Left lung (tissue), 10 donors: Measurements from ENCODE around the gene RNF113B. TPM values are rescaled to one million over a fixed set of nuclear protein-coding genes. Genes with fewer than 3 reads are reported as not detected.

ENCODE experiments used
- ATAC-seq: fragments of 200-7000 bp; cut with Tn5 transposase; one replicate; pipeline ENCODE4 v1.9.1; 2020; ENCODE audit warnings: moderate library complexity
- DNase-seq, 4 donors: peaks; one replicate each; pipeline ENCODE4 v3.0.0-alpha.2; 2013 to 2020
- H3K27ac ChIP-seq, 2 donors: fragments of 200-600 bp; sonication (generic) in 1 of 2; one replicate each; pipeline versions ENCODE4 v1.5.0 to v1.8.0; 2020 to 2021
- H3K27me3 ChIP-seq, 2 donors: fragments of 200-600 bp; sonication (generic) in 1 of 2; one replicate each; pipeline versions ENCODE4 v1.5.0 to v1.8.0; 2020 to 2021
- H3K36me3 ChIP-seq, 2 donors: fragments of 200-600 bp; sonication (generic) in 1 of 2; one replicate each; pipeline versions ENCODE4 v1.5.0 to v1.8.0; 2020 to 2021
- H3K4me1 ChIP-seq, 2 donors: fragments of 200-600 bp; one replicate each; pipeline ENCODE4 v1.8.0; 2021
- H3K4me3 ChIP-seq, 2 donors: fragments of 200-600 bp; sonication (generic) in 1 of 2; one replicate each; pipeline versions ENCODE4 v1.5.0 to v1.8.0; 2020 to 2021; ENCODE audit warnings: mild to moderate bottlenecking in 1 of 2
- H3K9me3 ChIP-seq, 2 donors: fragments of 200-600 bp; sonication (generic) in 1 of 2; one replicate each; pipeline versions ENCODE4 v1.5.0 to v1.8.0; 2020 to 2021
- intact Hi-C, 2 donors: fragments of 100-400 bp; cut with DNase I; formaldehyde crosslinking; loops; one replicate each; pipeline versions ENCODE4 v1.11.2 to v1.14.2; 2022
- polyA plus RNA-seq, 6 donors: library from polyadenylated mRNA; unstranded; fragments of 120-200 nt; gene quantifications; one replicate each; pipeline ENCODE4 v1.2.1, GENCODE V29; 2013; ENCODE audit not compliant: insufficient read length in 6 of 6
- total RNA-seq, 2 donors: library from RNA; stranded (reverse); fragmentation: NEBNext Ultra II Directional; extraction: Animal tissue kit (Norgen Biotek cat#: 25700); gene quantifications; one replicate each; pipeline ENCODE4 v1.2.1, GENCODE V29; 2021
- TF ChIP-seq, protein P1 (sequence below), 2 donors: fragments of 200-600 bp; sonication (generic) in 1 of 2; IDR thresholded peaks; one replicate each; pipeline versions ENCODE4 v1.5.0 to v1.8.0; 2021; ENCODE audit warnings: antibody characterized with exemption in 2 of 2
- donor health status: DM: no; HTN: yes; CAD: no.
- donor health status: DM: no; HTN: no; CAD: no.

RNF113B gene
- total and polyA plus RNA-seq, 8 donors = 0.18 TPM; not detected in 7

DNA sequence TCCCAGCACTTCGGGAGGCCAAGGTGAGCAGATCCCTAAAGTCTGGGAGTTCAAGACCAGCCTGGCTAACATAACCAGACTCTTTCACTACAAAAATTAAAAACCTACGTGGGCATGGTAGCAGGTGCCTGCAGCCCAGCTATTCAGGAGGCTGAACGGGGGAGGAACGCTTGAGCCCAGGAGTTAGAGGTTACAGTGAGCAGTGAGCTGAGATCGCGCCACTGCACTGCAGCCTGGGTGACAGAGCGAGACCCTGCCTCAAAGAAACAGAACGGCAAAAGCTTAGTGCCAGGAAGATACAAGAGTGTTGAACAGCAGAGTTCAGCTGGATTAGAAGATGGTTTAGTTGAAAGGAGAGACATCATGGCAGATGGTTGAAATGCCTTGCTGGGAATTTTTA is 24.1 kb upstream of the RNF113B start:
- Histone ChIP-seq H3K4me1 (peaks cover 0 to 7% of the 10 kb centered on the region in 2 donors), H3K27ac (no peak overlapping the region), H3K9me3 (peaks cover 0 to 14% of the 10 kb centered on the region in 2 donors), H3K4me3 (no peak overlapping the region), H3K36me3 (no peaks in the 10 kb centered on the region), H3K27me3 (no peaks in the 10 kb centered on the region)
- ATAC-seq (no peak), DNase-seq (no peak)
- TF ChIP-seq, protein P1, sequence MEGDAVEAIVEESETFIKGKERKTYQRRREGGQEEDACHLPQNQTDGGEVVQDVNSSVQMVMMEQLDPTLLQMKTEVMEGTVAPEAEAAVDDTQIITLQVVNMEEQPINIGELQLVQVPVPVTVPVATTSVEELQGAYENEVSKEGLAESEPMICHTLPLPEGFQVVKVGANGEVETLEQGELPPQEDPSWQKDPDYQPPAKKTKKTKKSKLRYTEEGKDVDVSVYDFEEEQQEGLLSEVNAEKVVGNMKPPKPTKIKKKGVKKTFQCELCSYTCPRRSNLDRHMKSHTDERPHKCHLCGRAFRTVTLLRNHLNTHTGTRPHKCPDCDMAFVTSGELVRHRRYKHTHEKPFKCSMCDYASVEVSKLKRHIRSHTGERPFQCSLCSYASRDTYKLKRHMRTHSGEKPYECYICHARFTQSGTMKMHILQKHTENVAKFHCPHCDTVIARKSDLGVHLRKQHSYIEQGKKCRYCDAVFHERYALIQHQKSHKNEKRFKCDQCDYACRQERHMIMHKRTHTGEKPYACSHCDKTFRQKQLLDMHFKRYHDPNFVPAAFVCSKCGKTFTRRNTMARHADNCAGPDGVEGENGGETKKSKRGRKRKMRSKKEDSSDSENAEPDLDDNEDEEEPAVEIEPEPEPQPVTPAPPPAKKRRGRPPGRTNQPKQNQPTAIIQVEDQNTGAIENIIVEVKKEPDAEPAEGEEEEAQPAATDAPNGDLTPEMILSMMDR (IDR thresholded peaks at IDR 0.05) = no peak
- intact Hi-C loops = no loop called here

GRCh38 chr13:98200211-98200878 is 23.3 kb upstream of the RNF113B start:
- no peak overlapping the region for H3K27ac ChIP-seq
- intact Hi-C loops = no loop called here
- no peak for ATAC-seq

GRCh38 chr13:98199480-98199879 is 22.4 kb upstream of the RNF113B start:
- peaks cover 0 to under 1% of the 10 kb centered on the region in 2 donors for H3K9me3 ChIP-seq
- H3K27me3 ChIP-seq = no peaks in the 10 kb centered on the region
- H3K27ac ChIP-seq = no peak overlapping the region
- H3K4me1 ChIP-seq = peaks cover 0 to 7% of the 10 kb centered on the region in 2 donors
- H3K4me3 ChIP-seq = no peak overlapping the region
- DNase-seq (no peak), ATAC-seq (peak; percentile 42)
- intact Hi-C loops = no loop called here
- TF ChIP-seq, protein P1 (IDR thresholded peaks at IDR 0.05) = no peak
- H3K36me3 ChIP-seq = no peaks in the 10 kb centered on the region

More at GRCh38 chr13:98200211-98200878, 23.3 kb upstream of the RNF113B start:
- peaks cover 0 to 8% of the 10 kb centered on the region in 2 donors for H3K9me3 ChIP-seq
- H3K36me3 ChIP-seq = no peaks in the 10 kb centered on the region
- TF ChIP-seq, protein P1 (IDR thresholded peaks at IDR 0.05) = no peak
- DNase-seq = no peak
- no peaks in the 10 kb centered on the region for H3K27me3 ChIP-seq
- peaks cover 0 to 7% of the 10 kb centered on the region in 2 donors for H3K4me1 ChIP-seq
- H3K4me3 ChIP-seq = no peak overlapping the region

- Histone ChIP-seq H3K27ac (no peak overlapping the region), H3K36me3 (no peaks in the 10 kb centered on the region), H3K9me3 (no peaks in the 10 kb centered on the region), H3K4me3 (no peak overlapping the region), H3K27me3 (no peaks in the 10 kb centered on the region), H3K4me1 (peaks cover 0 to 7% of the 10 kb centered on the region in 2 donors)
- intact Hi-C loops = no loop called here
- no peak for DNase-seq
- TF ChIP-seq, protein P1 (IDR thresholded peaks at IDR 0.05) = no peak
- ATAC-seq = no peak
Measured at GRCh38 chr13:98198683-98199082, 21.6 kb upstream of the RNF113B start.

GRCh38 chr13:98195054-98195791 is 18.2 kb upstream of the RNF113B start:
- Histone ChIP-seq H3K4me1 (peaks cover 0 to 8% of the 10 kb centered on the region in 2 donors), H3K36me3 (no peaks in the 10 kb centered on the region), H3K27me3 (no peaks in the 10 kb centered on the region), H3K4me3 (no peak overlapping the region), H3K27ac (no peak overlapping the region), H3K9me3 (no peaks in the 10 kb centered on the region)
- ATAC-seq = no peak
- intact Hi-C loops = no loop called here
- DNase-seq = no peak
- TF ChIP-seq, protein P1 (IDR thresholded peaks at IDR 0.05) = no peak
